LNCaP clone FGC (cell line): ENCODE measurements around the gene MEGF10.

Experiments
- DNase-seq: peaks from one replicate; pipeline ENCODE4 v3.0.0-alpha.2; 2011; ENCODE audit warnings: low read depth
- H3K4me3 ChIP-seq: 2 replicates; pipeline ENCODE4 v1.5.1; 2011; ENCODE audit warnings: mild to moderate bottlenecking, low read depth, low read length, control low read depth
- TF ChIP-seq, protein P1 (sequence below): IDR thresholded peaks from 2 replicates; pipeline ENCODE4 v1.5.1; 2012; ENCODE audit warnings: mild to moderate bottlenecking; ENCODE audit not compliant: control insufficient read depth, insufficient read depth; ENCODE audit errors: extremely low read depth

The MEGF10 gene

DNA sequence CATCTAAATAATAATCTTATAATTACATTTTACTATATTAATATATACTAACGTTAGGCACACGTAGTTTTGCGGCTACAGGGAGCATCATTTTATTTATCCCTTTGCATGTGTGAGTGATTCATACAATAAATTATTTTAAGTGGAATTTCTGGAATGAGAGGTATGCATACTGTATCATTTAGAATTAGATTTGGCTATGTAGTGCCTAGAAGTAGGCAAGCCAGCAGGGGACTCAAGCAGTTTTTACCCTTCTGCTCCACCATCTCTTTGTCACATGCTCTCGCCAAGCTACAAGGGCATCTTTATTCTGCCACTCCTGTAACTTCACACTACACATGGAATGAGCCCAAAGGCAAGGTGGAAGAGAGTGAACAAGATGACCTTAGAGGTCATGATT, 60.8 kb downstream of the MEGF10 start:
- no peak for DNase-seq
- TF ChIP-seq, protein P1, sequence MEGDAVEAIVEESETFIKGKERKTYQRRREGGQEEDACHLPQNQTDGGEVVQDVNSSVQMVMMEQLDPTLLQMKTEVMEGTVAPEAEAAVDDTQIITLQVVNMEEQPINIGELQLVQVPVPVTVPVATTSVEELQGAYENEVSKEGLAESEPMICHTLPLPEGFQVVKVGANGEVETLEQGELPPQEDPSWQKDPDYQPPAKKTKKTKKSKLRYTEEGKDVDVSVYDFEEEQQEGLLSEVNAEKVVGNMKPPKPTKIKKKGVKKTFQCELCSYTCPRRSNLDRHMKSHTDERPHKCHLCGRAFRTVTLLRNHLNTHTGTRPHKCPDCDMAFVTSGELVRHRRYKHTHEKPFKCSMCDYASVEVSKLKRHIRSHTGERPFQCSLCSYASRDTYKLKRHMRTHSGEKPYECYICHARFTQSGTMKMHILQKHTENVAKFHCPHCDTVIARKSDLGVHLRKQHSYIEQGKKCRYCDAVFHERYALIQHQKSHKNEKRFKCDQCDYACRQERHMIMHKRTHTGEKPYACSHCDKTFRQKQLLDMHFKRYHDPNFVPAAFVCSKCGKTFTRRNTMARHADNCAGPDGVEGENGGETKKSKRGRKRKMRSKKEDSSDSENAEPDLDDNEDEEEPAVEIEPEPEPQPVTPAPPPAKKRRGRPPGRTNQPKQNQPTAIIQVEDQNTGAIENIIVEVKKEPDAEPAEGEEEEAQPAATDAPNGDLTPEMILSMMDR, result no peak

DNA sequence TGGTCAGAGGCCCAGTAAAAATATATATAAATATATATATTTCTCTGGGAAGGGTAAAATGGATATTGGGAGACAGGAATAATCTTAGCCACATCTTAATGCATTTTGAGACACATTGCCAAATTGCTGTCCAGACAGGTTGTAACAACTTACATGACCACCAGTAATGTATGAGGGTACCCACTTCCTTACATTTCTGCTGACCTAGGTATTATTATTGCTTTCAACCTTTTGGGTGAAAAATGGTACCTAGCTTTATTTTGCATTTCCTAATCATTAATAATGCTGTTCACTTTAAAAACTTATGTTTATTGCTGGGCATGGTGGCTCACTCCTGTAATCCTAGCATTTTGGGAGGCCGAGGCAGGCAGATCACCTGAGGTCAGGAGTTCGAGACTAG, 61.5 kb downstream of the MEGF10 start:
- no peak overlapping the region for H3K4me3 ChIP-seq
- no peak for DNase-seq
- TF ChIP-seq, protein P1, result no peak

More for the DNA sequence above, 60.8 kb downstream of the MEGF10 start:
- H3K4me3 ChIP-seq, result no peak overlapping the region

DNA sequence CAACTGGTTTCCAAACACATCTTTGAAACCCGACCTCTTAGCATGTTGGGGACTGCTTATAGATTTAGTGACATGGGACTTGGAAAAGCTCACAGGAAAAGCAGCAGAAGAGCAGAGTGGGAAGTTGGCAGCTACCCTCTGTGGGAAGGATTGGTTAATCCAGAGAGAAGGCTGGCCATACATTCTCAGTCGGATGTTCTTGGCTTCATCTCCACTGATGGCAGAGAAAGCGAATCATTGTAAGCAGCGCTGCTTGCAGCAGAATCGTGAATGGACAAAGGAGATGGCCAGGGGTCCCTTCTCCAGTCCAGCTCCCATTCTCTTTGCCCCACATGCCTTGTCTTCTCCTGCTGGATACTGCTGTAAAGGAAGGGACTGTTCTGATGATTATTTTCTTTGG, 62.7 kb downstream of the MEGF10 start:
- no peak for DNase-seq
- no peak overlapping the region for H3K4me3 ChIP-seq
- TF ChIP-seq, protein P1, result no peak

DNA sequence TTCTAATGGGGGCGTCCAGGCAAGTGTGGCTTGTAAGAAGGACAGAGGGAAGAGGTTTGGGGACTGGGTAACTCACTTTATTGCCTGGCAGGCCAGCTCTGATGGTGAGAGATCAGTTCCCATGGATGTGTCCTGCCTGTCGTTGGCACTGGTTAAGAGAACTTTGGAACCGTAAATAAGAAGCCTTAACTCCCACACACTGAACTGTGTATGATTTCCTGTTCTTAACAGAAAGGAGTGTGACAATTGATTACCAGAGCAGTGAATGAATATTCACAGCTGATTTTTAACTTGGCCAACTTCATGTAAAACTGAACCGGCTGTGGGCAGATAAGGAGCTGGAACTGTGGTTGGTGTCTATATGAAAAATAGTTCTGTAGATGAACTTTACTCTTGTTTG, 63.2 kb downstream of the MEGF10 start:
- H3K4me3 ChIP-seq, result no peak overlapping the region
- no peak for DNase-seq
- TF ChIP-seq, protein P1, result no peak

DNA sequence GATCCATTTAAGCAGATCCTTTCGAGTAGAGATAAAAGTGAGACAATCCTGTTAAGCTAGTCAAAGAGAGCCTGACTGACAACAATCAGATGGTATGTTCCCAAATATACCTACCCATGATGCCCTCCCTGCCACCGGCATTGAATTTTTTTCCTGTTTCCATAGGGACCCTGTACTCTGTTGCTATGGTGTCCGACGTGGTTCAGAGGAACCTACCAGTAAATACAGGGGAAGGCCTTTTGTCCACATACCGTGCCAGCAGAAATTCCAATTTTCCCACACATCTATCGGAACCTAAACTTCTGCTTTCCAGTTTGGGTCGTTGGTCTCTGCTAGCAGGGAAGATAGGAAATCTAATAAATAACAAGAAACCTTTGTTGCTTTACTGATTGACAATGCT, 64.7 kb downstream of the MEGF10 start:
- no peak overlapping the region for H3K4me3 ChIP-seq
- TF ChIP-seq, protein P1, result no peak
- DNase-seq, result no peak

DNA sequence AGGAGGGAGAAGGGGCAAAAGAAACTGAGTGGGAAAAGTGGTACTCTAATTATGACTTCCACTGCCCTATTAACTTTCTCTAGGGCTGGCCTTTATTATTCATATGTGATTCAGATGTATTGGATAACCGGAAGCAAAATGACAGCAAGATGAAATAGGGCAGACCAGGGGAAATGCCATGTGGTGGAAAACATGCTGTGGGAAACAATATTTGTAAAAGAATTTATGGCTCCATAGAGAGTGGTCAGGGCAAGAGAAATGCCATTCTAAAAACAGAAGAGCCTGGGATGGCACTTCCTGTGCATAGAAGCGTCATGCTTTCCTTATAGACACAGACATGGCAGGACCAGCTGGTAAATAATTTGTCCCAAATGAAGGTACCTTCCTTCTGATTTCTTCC, 67.7 kb downstream of the MEGF10 start:
- no peak for DNase-seq
- no peak overlapping the region for H3K4me3 ChIP-seq
- TF ChIP-seq, protein P1, result no peak

DNA sequence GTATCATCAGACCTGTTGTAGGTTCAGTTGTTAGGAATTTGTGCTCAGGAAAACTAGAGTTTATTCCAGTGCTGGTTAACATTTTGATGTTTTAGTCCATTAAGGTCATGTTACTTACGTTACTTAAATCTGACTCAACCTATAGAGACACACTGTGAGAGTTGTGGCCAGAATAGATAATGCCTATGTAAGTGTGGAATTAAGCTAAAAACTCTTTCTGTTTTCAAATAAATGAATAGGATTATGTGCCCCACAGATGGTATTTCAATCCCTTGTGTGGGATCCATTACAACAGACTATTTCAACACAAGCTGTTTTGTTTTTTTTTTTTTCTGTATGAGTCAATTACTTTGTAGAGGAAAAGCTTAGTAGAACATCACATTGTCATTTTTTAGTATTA, 68.1 kb downstream of the MEGF10 start:
- no peak for DNase-seq
- TF ChIP-seq, protein P1, result no peak
- no peak overlapping the region for H3K4me3 ChIP-seq
